SK-N-MC (cell line): Measurements from ENCODE around the gene SMARCC1.
"Not testable (repeated sequence)": the region's sequence is repeated elsewhere in the genome, so short reads cannot be mapped to it uniquely, and the experiment has no call there.

Experiments used
- DNase-seq: peaks from one replicate; pipeline ENCODE4 v3.0.0-alpha.2; 2011; ENCODE audit warnings: low read depth, low spot score
- H3K27ac ChIP-seq: fragments of 200-600 bp; sonication (generic); 2 replicates; pipeline ENCODE4 v1.5.1; 2016; ENCODE audit warnings: mixed run types
- H3K36me3 ChIP-seq: fragments of 200-600 bp; sonication (generic); 2 replicates; pipeline ENCODE4 v1.6.1; 2017; ENCODE audit warnings: antibody characterized with exemption, low read length, mixed read lengths; ENCODE audit not compliant: insufficient read depth
- H3K4me3 ChIP-seq: fragments of 200-600 bp; sonication (generic); 2 replicates; pipeline ENCODE4 v1.5.1; 2016
- H3K9ac ChIP-seq: fragments of 200-600 bp; sonication (generic); 2 replicates; pipeline ENCODE4 v1.8.0; 2017; ENCODE audit warnings: mixed run types, mixed read lengths; ENCODE audit not compliant: insufficient read length
- H3K9me3 ChIP-seq: fragments of 200-600 bp; sonication (generic); 2 replicates; pipeline ENCODE4 v1.6.1; 2017; ENCODE audit warnings: low read depth, mild to moderate bottlenecking, antibody characterized with exemption, low read length, moderate library complexity, mixed read lengths
- EZH2 ChIP-seq: fragments of 200-600 bp; sonication (generic); IDR thresholded peaks from one replicate; pipeline ENCODE4 v1.6.1; 2017; ENCODE audit warnings: antibody characterized with exemption
- FOXP2 ChIP-seq: optimal IDR thresholded peaks from 2 replicates; pipeline ENCODE3; 2011; ENCODE audit warnings: mild to moderate bottlenecking, moderate library complexity; ENCODE audit not compliant: insufficient read depth; ENCODE audit errors: extremely low read length, control extremely low read depth
- POLR2AphosphoS5 ChIP-seq: IDR thresholded peaks from 2 replicates; pipeline ENCODE4 v1.6.1; 2012; ENCODE audit warnings: mild to moderate bottlenecking, low read depth, low read length, borderline replicate concordance

The SMARCC1 gene

DNA sequence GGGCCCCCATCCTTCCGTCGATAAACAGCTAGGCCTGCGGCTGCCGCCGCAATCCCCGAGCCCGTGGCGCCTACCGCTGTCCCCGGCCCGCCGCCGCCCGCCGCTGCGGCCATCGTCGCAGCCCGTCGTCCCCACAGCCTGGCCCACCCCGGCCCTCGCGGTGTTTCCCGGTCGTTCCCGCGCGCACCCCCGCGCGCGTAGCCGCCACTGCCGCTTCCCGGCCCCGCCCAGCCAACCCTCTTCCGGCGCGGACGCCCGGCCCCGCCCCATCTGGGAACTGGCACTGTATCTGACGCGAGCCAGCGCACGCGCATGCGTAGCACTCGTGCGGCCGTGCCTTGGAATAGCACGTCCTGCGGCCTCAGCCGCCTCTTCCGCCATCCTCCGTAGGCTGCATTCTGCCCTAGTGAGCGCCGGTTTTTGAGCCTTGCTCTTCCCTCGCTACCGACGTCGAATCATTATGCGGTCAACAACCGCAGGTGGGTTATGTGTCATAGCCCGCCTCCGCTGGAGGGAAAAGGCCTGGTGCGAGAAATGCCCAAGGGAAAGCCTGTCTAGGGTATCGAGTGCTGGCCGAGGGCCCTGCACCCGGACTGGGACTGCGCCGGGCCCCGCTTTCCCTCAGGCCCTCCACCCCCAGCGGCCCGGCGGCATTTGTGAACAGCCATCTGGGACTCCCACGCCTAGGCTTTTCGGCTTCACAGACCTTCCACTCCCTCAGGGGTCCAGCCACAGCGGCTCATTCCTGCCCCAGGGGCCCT lies at the start of gene SMARCC1:
Gene SMARCC1 (minus strand): TSS at position 209 of the 761 bp plus-strand sequence. CDS start 96 bp downstream, at position 113.
- DNase-seq = peak; percentile 42
- TF ChIP-seq POLR2AphosphoS5 (peak; percentile 94), FOXP2 (no peak), EZH2 (no peak)

DNA sequence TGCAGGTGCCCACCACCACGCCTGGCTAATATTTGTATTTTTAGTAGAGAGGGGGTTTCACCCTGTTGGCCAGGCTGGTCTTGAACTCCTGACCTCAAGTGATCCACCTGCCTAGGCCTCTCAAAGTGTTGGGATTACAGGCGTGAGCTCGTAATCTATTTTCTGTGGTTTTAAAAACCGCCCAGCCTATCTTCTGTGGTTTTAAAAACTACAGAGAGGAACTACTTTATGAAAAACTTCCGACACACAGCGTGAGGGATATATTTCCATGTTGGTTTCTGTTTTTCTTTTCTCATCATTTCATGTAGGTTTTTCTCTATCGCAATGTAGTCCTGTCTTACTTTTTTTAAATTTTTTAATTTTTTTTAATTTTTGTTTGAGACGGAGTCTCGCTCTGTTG lies 47.8 kb upstream of the SMARCC1 start:
- H3K36me3 ChIP-seq = peaks cover 53% of the 10 kb centered on the region
- not testable (repeated sequence) for H3K9me3 ChIP-seq, H3K4me3 ChIP-seq, H3K27ac ChIP-seq, H3K9ac ChIP-seq, DNase-seq

More for the DNA sequence above, at the start of gene SMARCC1:
- H3K9ac ChIP-seq = peak within 1 kb of the TSS; percentile 90
- H3K9me3 ChIP-seq = no peaks in the 10 kb centered on the region
- H3K27ac ChIP-seq = peak within 1 kb of the TSS; percentile 86
- H3K4me3 ChIP-seq = peak within 1 kb of the TSS; percentile 81
- peaks cover 8% of the 10 kb centered on the region for H3K36me3 ChIP-seq

DNA sequence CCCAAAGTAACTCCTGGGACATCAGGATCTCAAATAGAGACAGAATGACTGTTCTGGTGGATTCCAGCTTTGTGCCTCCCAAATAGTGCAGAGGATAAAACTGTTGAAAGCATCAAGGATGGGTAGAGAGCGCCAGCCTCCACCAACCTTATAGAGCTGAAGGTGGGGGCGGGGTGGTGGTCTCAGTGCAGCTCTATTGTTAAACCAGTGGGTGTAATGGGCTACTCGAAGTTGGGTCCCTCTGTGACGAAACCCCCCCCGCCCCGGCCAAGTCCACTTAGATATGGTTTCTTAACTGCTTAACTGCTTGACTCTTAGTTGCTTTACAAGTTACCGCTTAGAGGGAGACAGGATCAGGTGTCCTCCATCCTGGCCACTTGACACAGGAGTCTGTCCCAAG lies 43.9 kb upstream of the SMARCC1 start:
- peak overlapping the region; percentile 85 for H3K4me3 ChIP-seq
- H3K9me3 ChIP-seq = no peaks in the 10 kb centered on the region
- H3K36me3 ChIP-seq = peaks cover 27% of the 10 kb centered on the region
- DNase-seq = no peak
- no peak for TF ChIP-seq EZH2
- no peak for TF ChIP-seq FOXP2
- no peak for TF ChIP-seq POLR2AphosphoS5
- H3K9ac ChIP-seq = peak overlapping the region; percentile 93
- H3K27ac ChIP-seq = no peak overlapping the region

DNA sequence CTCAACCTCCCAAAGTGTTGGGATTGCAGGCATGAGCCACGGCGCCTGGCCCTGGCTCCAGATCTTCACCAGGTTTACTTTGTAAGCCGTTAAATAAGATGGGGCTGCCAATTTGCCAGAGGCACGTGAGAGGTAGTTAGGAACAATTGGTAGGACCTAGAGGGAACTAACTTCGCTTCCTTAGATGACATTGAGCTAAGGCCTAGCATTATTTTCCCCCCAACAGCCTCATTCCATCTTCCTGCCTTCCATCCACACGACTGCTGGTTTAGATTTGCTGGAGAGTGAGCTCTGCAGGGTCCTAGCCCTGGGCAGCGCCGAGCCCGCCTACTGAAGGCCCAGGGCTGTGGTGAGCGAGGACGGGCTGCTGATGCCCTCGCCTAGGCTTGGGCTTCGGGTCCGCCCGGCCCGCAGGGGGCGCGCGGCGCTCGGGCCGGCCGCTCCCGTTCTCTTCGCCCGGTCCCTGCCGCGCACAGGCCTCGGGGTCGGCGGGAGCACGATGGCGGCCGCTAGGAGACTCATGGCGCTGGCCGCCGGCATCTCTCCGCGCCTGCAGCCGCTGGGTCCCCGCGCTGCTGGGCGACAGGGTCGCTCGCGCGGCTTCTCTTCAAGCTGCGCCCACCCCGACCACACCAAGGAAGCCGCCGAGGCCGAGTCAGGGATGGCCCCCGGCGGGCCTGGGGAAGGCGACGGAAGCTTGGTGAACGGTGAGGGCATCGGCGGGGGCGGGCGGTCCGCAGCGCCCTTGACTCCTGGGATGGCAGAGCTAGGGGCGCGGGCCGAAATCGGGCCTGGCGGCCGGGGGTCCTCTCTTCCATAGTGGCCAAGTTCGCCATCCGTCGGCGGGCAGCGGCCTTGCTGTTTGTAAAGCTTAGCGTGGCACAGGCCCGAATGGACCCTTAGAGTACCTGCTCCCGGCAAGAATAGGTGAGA lies 43.1 kb upstream of the SMARCC1 start:
- TF ChIP-seq FOXP2 (no peak), EZH2 (no peak), POLR2AphosphoS5 (peak; percentile 73; the same call in 1 of the 2 replicates)
- peaks cover 25% of the 10 kb centered on the region for H3K36me3 ChIP-seq
- peak overlapping the region; percentile 85 for H3K4me3 ChIP-seq
- DNase-seq = peak; percentile 32
- H3K9ac ChIP-seq = peak overlapping the region; percentile 93
- no peaks in the 10 kb centered on the region for H3K9me3 ChIP-seq
- peak overlapping the region; percentile 85 for H3K27ac ChIP-seq

DNA sequence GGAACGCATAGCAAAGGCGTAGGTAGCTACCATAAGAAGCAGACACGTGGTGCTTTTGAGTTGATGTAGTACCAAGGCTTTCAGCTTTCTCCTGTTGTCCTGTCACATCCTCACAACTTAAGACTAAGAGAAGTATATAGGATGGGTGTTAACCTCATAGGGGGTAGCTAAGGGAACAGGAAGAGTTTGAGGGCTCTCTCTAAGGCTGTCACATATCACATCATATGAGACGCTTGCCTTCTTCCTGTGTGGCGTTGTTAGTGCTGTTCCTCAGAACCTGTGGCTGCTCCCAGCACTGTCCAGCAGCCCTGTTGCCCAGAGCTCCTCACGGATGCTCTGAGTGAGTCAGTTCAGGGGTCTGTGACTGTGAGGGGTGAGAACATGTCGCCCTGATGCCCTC lies 35.9 kb upstream of the SMARCC1 start:
- Histone ChIP-seq H3K9me3 (no peaks in the 10 kb centered on the region), H3K36me3 (no peaks in the 10 kb centered on the region; the same call in 1 of the 2 replicates), H3K27ac (no peak overlapping the region), H3K9ac (no peak overlapping the region), H3K4me3 (no peak overlapping the region)
- TF ChIP-seq EZH2 = no peak
- no peak for TF ChIP-seq POLR2AphosphoS5
- no peak for TF ChIP-seq FOXP2
- DNase-seq = no peak

DNA sequence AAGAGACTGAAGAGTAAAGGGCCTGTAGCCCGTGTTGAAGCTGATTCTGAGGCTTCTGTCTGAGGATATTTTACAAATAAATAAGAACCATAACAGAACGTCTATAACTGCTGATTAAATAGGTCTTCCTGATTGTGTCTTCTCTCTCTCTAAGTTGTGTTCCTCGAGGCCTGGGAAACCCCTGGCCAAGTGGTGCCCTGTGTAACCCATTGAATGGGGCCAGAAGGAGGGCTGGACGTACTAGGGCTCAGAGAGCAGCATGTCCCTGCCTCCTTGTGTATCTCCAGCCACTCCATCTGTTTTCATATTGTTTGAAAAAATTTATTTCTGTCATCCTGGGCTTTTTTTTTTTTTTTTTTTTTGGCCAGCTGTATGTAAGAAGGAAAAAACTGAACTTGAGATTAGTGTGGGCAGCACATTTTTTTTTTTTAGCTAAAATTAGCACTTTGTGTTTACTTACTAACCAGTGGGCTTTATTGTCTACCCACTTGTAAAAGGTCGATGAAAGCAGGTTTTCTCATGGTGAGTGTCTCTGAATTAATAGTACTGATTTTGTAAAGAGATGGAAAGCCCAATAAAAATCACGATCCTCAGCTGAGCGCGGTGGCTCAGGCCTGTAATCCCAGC lies 32.0 kb upstream of the SMARCC1 start:
- H3K27ac ChIP-seq = no peak overlapping the region
- no peaks in the 10 kb centered on the region for H3K9me3 ChIP-seq
- H3K36me3 ChIP-seq = peaks cover 23% of the 10 kb centered on the region; the same call in 1 of the 2 replicates
- H3K9ac ChIP-seq = no peak overlapping the region
- H3K4me3 ChIP-seq = no peak overlapping the region
- TF ChIP-seq EZH2 = no peak
- no peak for TF ChIP-seq POLR2AphosphoS5
- no peak for TF ChIP-seq FOXP2
- DNase-seq = no peak

DNA sequence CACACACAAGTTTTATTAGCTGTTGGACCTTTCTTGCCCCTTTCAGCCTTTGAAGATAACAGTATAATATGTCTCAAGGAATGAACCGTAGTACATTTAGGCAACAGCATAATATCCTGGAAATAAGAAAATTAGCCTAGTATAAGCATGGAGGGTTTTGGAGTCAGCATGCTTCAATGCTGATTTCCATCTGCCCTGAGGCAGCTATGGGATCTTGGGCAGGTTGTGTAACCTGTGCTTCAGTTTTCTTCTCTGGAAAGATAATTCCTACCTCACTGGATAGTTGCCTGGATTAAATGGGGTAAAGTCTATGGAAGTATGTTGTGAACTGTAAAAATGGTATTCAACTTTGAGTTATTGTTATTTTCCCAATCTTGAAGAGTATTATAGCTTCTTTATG lies 22.9 kb upstream of the SMARCC1 start:
- no peak overlapping the region for H3K9ac ChIP-seq
- H3K27ac ChIP-seq = no peak overlapping the region
- no peak for DNase-seq
- peak overlapping the region; percentile 83 for H3K4me3 ChIP-seq
- H3K9me3 ChIP-seq = no peaks in the 10 kb centered on the region
- H3K36me3 ChIP-seq = peaks cover 2% of the 10 kb centered on the region; the same call in 1 of the 2 replicates
- TF ChIP-seq EZH2 = no peak
- no peak for TF ChIP-seq FOXP2
- no peak for TF ChIP-seq POLR2AphosphoS5
